DOHH2 (cell line): ENCODE data around the gene CD209.
"Not testable (repeated sequence)": the region's sequence is repeated elsewhere in the genome, so short reads cannot be mapped to it uniquely, and the experiment has no call there.

Source experiments
- CTCF ChIP-seq: fragments of 200-600 bp; sonication (generic); IDR thresholded peaks from one replicate; pipeline ENCODE4 v1.5.1; 2014; ENCODE audit warnings: antibody characterized with exemption, mild to moderate bottlenecking, low read depth, low read length; ENCODE audit not compliant: poor library complexity, severe bottlenecking
- EZH2phosphoT487 ChIP-seq: fragments of 200-600 bp; sonication (generic); IDR thresholded peaks from 2 replicates; pipeline ENCODE4 v1.6.1; 2017; ENCODE audit warnings: borderline replicate concordance, mild to moderate bottlenecking, antibody characterized with exemption, low read length, moderate library complexity, mixed read lengths

- TF ChIP-seq CTCF, EZH2phosphoT487: not testable (repeated sequence)
Observed at GRCh38 chr19:7792701-7793100, 45.4 kb upstream of the CD209 start.
